ENCODE measurements around the gene IFNL1. TPM values are rescaled to one million over a fixed set of nuclear protein-coding genes. Genes with fewer than 3 reads are reported as not detected.
"Not testable (repeated sequence)": the region's sequence is repeated elsewhere in the genome, so short reads cannot be mapped to it uniquely, and the experiment has no call there.

IFNL1 gene
- total RNA-seq, 2 experiments from 2014 or later: not detected

DNA sequence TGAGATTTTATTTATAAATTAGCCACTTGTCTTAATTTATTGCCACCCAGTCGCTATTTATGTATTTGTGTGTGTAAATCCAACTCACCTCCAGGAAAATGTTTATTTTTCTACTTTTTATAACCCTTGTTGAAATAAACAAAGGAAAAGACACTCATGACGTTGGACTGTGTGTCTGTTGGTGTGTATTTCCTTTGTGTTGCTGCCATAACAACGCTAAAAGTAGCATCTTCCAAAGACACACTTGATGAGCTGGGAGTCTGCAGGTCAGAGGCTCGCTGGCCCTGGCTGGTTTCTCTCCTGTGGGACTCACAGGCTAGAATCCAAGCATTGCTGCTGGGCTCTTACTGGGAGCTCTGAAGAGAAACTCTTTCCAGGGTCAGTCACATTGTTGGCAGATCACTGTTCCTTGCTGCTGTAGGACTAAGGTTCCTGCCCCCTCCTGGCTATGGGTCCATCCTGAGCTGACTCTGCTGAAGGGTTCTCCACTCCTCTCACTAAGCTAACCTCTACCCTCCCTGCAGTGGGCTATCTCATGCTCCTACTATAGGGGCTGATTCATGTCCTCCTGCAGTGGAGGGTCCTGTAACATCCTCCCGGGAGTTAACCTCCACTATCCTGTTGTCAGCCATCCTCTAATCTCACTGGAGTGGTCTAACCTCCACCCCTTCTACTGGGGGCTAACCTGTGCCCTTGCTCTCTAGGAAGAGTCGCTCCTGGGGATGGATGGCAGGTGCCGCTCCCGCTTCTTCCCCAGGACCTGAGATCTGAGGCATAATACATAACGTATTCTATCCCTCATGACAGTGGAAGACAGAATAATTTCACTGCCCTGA is 26.0 kb upstream of the IFNL1 start:
- ChIA-PET POLR2A (no interaction called here), CTCF (ENCODE audit: unreplicated experiment) (no interaction called here)
- no peaks in the 10 kb centered on the region for H3K9me2 ChIP-seq (ENCODE audit: insufficient read depth, low read length)
- no TSS peak for BruUV-seq (replicated peaks)
- H3K9me3 ChIP-seq (ENCODE audit: low read length): no peaks in the 10 kb centered on the region
- no peaks in the 10 kb centered on the region for H3K79me2 ChIP-seq (ENCODE audit: insufficient read depth, low read depth, low read length)
- intact Hi-C loops (cut with micrococcal nuclease; ENCODE audit: unreplicated experiment): no loop called here
- H2AFZ ChIP-seq (ENCODE audit: low read length): no peak overlapping the region
- H3K4me1 ChIP-seq (ENCODE audit: insufficient read depth, low read length, poor library complexity, severe bottlenecking): no peaks in the 10 kb centered on the region
- no peak overlapping the region for H3K27ac ChIP-seq (ENCODE audit: low read depth, low read length, poor library complexity, severe bottlenecking)
- no peaks in the 10 kb centered on the region for H3K36me3 ChIP-seq (ENCODE audit: insufficient read depth, low read length)
- H3K4me3 ChIP-seq (ENCODE audit: low read depth, low read length, poor library complexity, severe bottlenecking): no peak overlapping the region
- DNase-seq (ENCODE audit: low spot score): no peak
- TF ChIP-seq EZH2phosphoT487 (IDR thresholded peaks at IDR 0.05; ENCODE audit: borderline replicate concordance, low read depth, low read length) (no peak), CTCF (conservative IDR thresholded peaks at IDR 0.05; ENCODE audit: low read length) (no peak)
- no peak overlapping the region for H3K4me2 ChIP-seq (ENCODE audit: low read length)
- no peaks in the 10 kb centered on the region for H4K20me1 ChIP-seq (ENCODE audit: insufficient read depth, low read length)

- H3K4me1 ChIP-seq (ENCODE audit: insufficient read depth, low read length, poor library complexity, severe bottlenecking); H3K4me2 ChIP-seq (ENCODE audit: low read length); H3K4me3 ChIP-seq (ENCODE audit: low read depth, low read length, poor library complexity, severe bottlenecking); H3K9me3 ChIP-seq (ENCODE audit: low read length); H4K20me1 ChIP-seq (ENCODE audit: insufficient read depth, low read length); BruUV-seq (replicated peaks); CTCF ChIA-PET (ENCODE audit: unreplicated experiment); H3K27ac ChIP-seq (ENCODE audit: low read depth, low read length, poor library complexity, severe bottlenecking); intact Hi-C loops (cut with micrococcal nuclease; ENCODE audit: unreplicated experiment); H2AFZ ChIP-seq (ENCODE audit: low read length); H3K9me2 ChIP-seq (ENCODE audit: insufficient read depth, low read length); POLR2A ChIA-PET; H3K79me2 ChIP-seq (ENCODE audit: insufficient read depth, low read depth, low read length); H3K36me3 ChIP-seq (ENCODE audit: insufficient read depth, low read length); DNase-seq (ENCODE audit: low spot score): not testable (repeated sequence)
Measured at GRCh38 chr19:39273859-39274258, 22.3 kb upstream of the IFNL1 start.

DNA sequence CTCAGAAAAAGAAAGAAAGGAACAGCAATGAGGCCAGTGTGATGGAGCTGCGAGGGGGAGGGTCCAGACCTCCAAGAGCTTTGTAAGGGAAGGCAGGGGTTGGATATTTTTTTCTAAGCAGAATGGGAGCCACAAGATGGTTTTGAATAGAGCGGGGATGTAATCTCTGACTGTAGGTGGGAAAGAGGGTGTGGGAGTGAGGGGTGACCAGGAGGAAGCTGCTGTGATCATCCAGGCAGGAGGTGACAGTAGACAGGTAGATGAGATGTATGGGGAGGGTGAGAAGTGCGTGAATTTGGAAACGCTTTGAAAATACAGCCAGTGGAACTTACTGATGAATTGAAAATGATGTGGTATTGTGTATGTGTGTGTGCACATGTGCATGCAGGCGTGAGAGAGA is 20.6 kb upstream of the IFNL1 start:
- H3K4me2 ChIP-seq (ENCODE audit: low read length): no peak overlapping the region
- no peak overlapping the region for H3K27ac ChIP-seq (ENCODE audit: low read depth, low read length, poor library complexity, severe bottlenecking)
- H3K36me3 ChIP-seq (ENCODE audit: insufficient read depth, low read length): no peaks in the 10 kb centered on the region
- H3K9me3 ChIP-seq (ENCODE audit: low read length): no peaks in the 10 kb centered on the region
- ChIA-PET CTCF (ENCODE audit: unreplicated experiment) (no interaction called here), POLR2A (no interaction called here)
- H3K4me1 ChIP-seq (ENCODE audit: insufficient read depth, low read length, poor library complexity, severe bottlenecking): no peaks in the 10 kb centered on the region
- H4K20me1 ChIP-seq (ENCODE audit: insufficient read depth, low read length): no peaks in the 10 kb centered on the region
- TF ChIP-seq CTCF (conservative IDR thresholded peaks at IDR 0.05; ENCODE audit: low read length): no peak
- TF ChIP-seq EZH2phosphoT487 (IDR thresholded peaks at IDR 0.05; ENCODE audit: borderline replicate concordance, low read depth, low read length): no peak
- intact Hi-C loops (cut with micrococcal nuclease; ENCODE audit: unreplicated experiment): no loop called here
- BruUV-seq (replicated peaks): no TSS peak
- no peak overlapping the region for H3K4me3 ChIP-seq (ENCODE audit: low read depth, low read length, poor library complexity, severe bottlenecking)
- no peak overlapping the region for H2AFZ ChIP-seq (ENCODE audit: low read length)
- H3K9me2 ChIP-seq (ENCODE audit: insufficient read depth, low read length): no peaks in the 10 kb centered on the region
- no peak for DNase-seq (ENCODE audit: low spot score)
- H3K79me2 ChIP-seq (ENCODE audit: insufficient read depth, low read depth, low read length): no peaks in the 10 kb centered on the region
